Immature natural killer cell (primary cell): ENCODE data around the gene RPS6KB2. TPM values are rescaled to one million over a fixed set of nuclear protein-coding genes. Genes with fewer than 3 reads are reported as not detected.
"Not testable (repeated sequence)": the region's sequence is repeated elsewhere in the genome, so short reads cannot be mapped to it uniquely, and the experiment has no call there.

Source experiments
- DNase-seq, 3 donors: peaks; one replicate each; pipeline ENCODE4 v3.0.0; 2022; ENCODE audit warnings: mixed read lengths in 1 of 3
- H3K27ac Mint-ChIP-seq, 6 donors: one replicate each; pipeline ENCODE4 v1.8.0; 2020; ENCODE audit warnings: mixed read lengths in 6 of 6, mild to moderate bottlenecking in 5 of 6, inconsistent platforms in 4 of 6, moderate library complexity in 3 of 6
- H3K27me3 Mint-ChIP-seq, 3 donors: one replicate each; pipeline ENCODE4 v1.8.0; 2020 to 2021; ENCODE audit warnings: low read depth in 3 of 3, mild to moderate bottlenecking in 3 of 3, mixed read lengths in 3 of 3, moderate library complexity in 3 of 3, inconsistent platforms in 1 of 3
- H3K36me3 Mint-ChIP-seq, 3 donors: one replicate each; pipeline ENCODE4 v1.8.0; 2020; ENCODE audit warnings: mixed read lengths in 3 of 3, inconsistent platforms in 2 of 3, mild to moderate bottlenecking in 2 of 3
- H3K4me1 Mint-ChIP-seq, 2 donors: one replicate each; pipeline ENCODE4 v1.8.0; 2020; ENCODE audit warnings: inconsistent platforms in 2 of 2, mild to moderate bottlenecking in 2 of 2, mixed read lengths in 2 of 2, moderate library complexity in 1 of 2
- H3K4me3 Mint-ChIP-seq, 5 donors: one replicate each; pipeline ENCODE4 v1.8.0; 2020; ENCODE audit warnings: mild to moderate bottlenecking in 5 of 5, mixed read lengths in 5 of 5, inconsistent platforms in 3 of 5, moderate library complexity in 3 of 5
- H3K9me3 Mint-ChIP-seq, 6 donors: one replicate each; pipeline ENCODE4 v1.8.0; 2020; ENCODE audit warnings: mild to moderate bottlenecking in 6 of 6, mixed read lengths in 6 of 6, inconsistent platforms in 4 of 6, moderate library complexity in 3 of 6
- polyA plus RNA-seq, 3 donors: library from polyadenylated mRNA; unstranded; fragments of 300-500 nt; fragmentation: Illumina TruSeq; gene quantifications; one replicate each; pipeline ENCODE4 v1.2.3, GENCODE V29; 2021

Gene RPS6KB2
- polyA plus RNA-seq, 3 donors from 2014 or later: 71.5 to 96.5 (median 74.9) TPM

DNA sequence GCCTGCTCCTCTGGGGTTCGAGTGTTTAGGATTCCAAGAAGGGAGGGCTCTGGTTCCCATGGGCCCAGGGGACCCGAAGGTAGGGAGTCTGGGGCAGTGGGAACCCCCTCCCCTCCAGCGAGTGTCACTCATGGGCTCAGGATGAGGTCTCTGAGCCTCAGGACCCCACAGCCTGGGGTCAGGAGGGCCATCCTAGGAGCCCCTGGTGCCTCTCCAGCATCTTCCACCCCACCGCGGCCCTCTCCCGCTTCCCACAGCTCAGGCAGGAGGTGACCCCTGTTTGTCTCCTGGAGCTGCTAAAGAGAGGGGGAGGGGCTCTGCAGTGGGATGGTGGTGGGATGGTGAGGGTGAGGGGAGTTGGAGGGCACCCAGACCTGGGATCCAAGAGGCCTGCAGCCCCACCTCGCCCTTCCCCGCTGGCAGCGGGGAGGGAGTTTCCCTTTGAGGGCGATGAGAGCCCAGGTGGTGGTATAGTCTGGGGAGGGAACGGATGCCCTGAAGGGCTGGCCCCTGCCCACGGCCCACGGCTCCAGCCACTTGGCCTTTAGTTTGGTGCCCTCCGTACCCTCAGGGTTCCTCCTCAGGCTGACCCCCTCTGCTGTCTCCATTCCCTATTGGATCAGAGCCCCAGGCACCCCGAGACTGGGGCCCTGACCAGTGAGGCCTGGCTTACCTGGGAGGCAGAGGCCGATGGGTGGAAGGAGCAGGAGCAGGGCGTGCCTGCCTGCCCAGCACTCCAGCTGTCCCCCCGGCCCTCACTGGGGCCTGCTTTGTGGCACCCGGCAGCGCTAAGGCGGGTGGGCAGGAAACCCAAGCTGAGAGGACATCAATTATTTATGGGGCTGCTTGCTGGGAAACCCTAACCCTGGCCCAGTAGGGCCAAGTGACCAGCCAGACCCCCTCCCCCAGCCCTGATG, 25.8 kb downstream of the RPS6KB2 start:
- no peak overlapping the region for H3K27ac Mint-ChIP-seq
- H3K9me3 Mint-ChIP-seq: no peaks in the 10 kb centered on the region
- peaks cover 0 to 3% of the 10 kb centered on the region in 2 donors for H3K4me1 Mint-ChIP-seq
- no peak overlapping the region for H3K4me3 Mint-ChIP-seq
- DNase-seq: no peak
- peaks cover 2 to 12% (median 8%) of the 10 kb centered on the region in 3 donors for H3K27me3 Mint-ChIP-seq
- no peaks in the 10 kb centered on the region for H3K36me3 Mint-ChIP-seq

DNA sequence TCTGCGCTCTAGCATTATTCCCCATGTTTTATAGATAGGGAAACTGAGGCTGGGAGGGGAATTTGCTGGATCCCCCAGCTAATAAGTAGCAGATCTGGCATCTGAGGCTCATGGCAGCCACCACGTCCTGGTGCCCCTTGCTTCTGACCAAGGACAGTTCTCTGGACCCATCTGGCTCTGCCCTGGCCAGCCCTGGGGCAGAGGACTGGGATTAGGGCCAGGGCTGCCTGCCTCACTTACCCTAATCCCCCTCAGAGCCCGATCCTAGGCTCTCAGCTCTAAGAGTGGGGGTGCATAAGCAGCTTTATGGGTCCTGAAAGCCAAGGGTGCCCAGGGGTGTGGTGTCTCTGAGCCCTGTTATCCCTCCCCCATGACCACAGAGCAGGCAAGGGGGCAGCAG, 26.8 kb downstream of the RPS6KB2 start, which contains the start of gene CABP4:
TSS of gene CABP4 (plus strand) at position 301 of the 400 bp plus-strand sequence. CDS start at position 371, 70 bp downstream.
- DNase-seq: no peak
- Mint-ChIP-seq H3K9me3 (no peaks in the 10 kb centered on the region), H3K27me3 (peaks cover 2 to 11% (median 8%) of the 10 kb centered on the region in 3 donors), H3K4me1 (no peaks in the 10 kb centered on the region), H3K4me3 (no peak within 1 kb of the TSS), H3K36me3 (peaks cover 0 to 3% (median 0%) of the 10 kb centered on the region in 3 donors), H3K27ac (no peak within 1 kb of the TSS)

DNA sequence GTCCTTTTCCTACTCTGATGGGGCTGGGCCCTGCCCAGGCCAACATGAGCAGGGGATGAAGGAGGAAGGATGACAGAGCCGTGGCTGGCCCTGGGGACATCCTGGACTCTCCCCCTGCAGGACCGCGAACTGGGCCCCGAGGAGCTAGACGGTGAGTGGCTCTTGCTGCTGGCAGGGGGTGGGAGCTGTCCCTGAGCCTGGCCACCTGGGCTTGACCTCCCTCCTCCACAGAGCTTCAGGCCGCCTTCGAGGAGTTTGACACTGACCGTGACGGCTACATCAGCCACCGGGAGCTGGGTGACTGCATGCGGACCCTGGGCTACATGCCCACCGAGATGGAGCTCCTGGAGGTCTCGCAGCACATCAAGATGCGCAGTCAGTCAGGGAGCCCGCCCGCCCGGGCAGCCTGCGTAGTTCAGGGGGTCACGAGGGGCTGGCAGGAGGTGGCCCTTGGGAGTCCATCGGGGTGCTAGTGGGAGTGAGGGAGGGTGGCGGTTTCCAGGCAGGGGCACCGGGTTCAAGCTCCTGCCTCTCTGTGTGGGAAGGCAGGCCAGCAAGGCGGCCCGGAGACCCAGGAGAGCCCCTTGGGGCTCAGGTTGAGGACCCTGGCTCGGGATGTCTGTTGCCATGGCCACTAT, 27.9 kb downstream of the RPS6KB2 start:
- Mint-ChIP-seq H3K27ac (no peak overlapping the region), H3K4me3 (no peak overlapping the region), H3K27me3 (peaks cover 2 to 10% (median 7%) of the 10 kb centered on the region in 3 donors)

DNA sequence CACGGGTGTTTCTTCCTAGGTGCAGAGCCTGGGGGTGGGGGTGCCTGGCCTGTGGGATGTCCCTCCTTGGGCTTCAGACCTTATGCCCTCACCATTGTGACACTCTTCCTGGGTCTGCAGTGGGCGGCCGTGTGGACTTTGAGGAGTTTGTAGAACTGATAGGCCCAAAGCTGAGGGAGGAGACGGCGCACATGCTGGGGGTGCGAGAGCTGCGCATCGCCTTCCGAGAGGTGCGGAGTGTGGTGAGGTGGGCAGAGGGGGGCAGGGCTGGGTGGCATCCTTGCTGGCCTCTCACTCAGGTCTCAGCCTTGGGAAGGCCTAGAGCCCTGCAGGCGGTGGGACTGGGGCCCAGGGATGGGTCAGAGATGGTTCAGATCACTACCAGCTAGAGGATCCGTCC, 29.2 kb downstream of the RPS6KB2 start:
- Mint-ChIP-seq H3K27ac (no peak overlapping the region), H3K4me1 (no peaks in the 10 kb centered on the region), H3K36me3 (peaks cover 0 to 3% (median 0%) of the 10 kb centered on the region in 3 donors), H3K27me3 (peaks cover 0 to 5% (median 3%) of the 10 kb centered on the region in 3 donors), H3K9me3 (no peaks in the 10 kb centered on the region), H3K4me3 (no peak overlapping the region)
- no peak for DNase-seq

More for the DNA sequence above, 27.9 kb downstream of the RPS6KB2 start:
- Mint-ChIP-seq H3K4me1 (no peaks in the 10 kb centered on the region), H3K36me3 (peaks cover 0 to 3% (median 0%) of the 10 kb centered on the region in 3 donors), H3K9me3 (no peaks in the 10 kb centered on the region)
- DNase-seq: no peak

DNA sequence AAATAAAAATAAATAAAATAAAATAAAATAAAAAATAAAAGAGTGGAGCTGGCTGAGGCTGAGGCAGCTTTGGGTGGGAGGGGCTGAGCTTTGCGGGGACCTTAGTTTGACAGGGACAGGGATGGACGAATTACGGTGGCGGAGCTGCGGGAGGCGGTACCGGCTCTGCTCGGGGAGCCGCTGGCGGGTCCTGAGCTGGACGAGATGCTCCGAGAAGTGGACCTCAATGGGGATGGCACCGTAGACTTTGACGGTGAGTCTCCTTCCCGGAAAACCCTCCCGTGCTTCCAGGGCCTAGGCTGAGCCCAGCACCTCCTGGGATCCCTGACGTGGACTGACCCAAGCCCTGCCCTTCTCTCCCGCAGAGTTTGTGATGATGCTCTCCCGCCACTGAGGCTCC, 30.0 kb downstream of the RPS6KB2 start:
- no peak overlapping the region for H3K27ac Mint-ChIP-seq
- H3K27me3 Mint-ChIP-seq: peaks cover 0 to 3% (median 2%) of the 10 kb centered on the region in 3 donors
- peaks cover 0 to 3% (median 0%) of the 10 kb centered on the region in 3 donors for H3K36me3 Mint-ChIP-seq
- H3K9me3 Mint-ChIP-seq: no peaks in the 10 kb centered on the region
- no peak overlapping the region for H3K4me3 Mint-ChIP-seq
- H3K4me1 Mint-ChIP-seq: peaks cover 0 to 2% of the 10 kb centered on the region in 2 donors
- no peak for DNase-seq

DNA sequence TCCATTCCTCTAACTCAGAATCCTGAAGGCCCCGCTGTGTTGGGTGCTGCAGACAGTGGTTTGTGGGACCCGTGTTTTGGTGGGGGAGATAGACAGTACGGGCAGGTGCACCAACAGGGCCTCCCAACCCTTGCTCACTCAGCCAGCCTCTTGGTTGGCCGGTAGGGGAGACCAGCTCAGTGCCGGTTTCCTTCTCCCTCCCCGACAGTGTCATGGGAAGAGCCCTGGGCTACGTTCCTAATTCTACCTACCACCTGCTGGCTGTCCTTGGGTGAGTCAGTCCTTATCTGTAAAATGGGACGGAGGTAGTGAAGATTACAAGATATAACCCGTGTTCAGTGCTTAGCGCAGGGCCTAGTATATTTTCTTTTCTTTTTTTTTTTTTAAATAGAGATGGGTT, 34.9 kb downstream of the RPS6KB2 start:
- H3K27ac Mint-ChIP-seq: peak overlapping the region in 2 of 6 donors; percentile 49 to 57
- peak overlapping the region in 1 of 5 donors; percentile 6 for H3K4me3 Mint-ChIP-seq
- DNase-seq: no peak
- H3K4me1 Mint-ChIP-seq: peaks cover 15 to 24% of the 10 kb centered on the region in 2 donors
- H3K27me3 Mint-ChIP-seq: peaks cover 0 to 10% (median 0%) of the 10 kb centered on the region in 3 donors
- peaks cover 0 to 3% (median 0%) of the 10 kb centered on the region in 3 donors for H3K36me3 Mint-ChIP-seq
- H3K9me3 Mint-ChIP-seq: no peaks in the 10 kb centered on the region

DNA sequence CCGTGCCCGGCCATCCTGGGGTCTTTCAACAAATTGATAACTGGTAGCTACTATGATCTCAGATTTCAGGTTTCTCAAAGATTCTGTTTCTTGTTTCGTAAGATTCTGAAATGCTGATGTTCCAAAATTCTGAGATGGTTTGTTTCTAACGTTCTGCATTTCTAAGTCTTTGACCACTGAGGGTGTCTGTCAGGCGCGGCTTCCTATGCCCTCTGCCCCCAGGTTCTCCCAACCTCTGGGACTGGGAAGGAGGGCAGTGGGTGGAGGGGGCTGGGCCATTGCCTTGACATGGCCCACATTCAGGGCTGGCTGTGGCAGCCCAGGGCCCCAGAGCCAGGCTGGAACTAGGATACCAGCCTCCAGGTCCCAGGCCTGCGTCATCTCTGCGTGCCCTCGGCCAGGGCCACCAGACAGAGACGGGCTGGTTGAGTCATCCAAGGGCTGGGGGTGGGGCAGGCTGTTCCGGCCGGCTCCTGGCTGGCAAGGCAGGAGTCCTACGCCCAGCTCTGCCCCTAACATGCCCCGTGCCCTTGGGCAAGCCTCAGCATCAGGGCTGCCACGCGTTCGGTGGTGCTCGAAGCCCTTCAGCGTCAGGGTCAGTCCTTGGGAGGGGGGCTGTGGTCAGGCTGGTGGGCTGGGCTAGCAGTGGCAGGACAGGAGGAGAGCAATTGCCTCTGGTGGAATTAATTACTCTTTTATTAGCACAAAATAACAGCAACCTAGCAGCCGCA, 35.6 kb downstream of the RPS6KB2 start:
- Mint-ChIP-seq H3K27me3 (peaks cover 0 to 9% (median 0%) of the 10 kb centered on the region in 3 donors), H3K4me3 (peak overlapping the region; percentile 77 to 88 (median 82)), H3K27ac (peak overlapping the region; percentile 76 to 92 (median 85)), H3K9me3 (no peaks in the 10 kb centered on the region), H3K4me1 (peaks cover 19 to 28% of the 10 kb centered on the region in 2 donors), H3K36me3 (peaks cover 0 to 3% (median 0%) of the 10 kb centered on the region in 3 donors)
- no peak for DNase-seq

DNA sequence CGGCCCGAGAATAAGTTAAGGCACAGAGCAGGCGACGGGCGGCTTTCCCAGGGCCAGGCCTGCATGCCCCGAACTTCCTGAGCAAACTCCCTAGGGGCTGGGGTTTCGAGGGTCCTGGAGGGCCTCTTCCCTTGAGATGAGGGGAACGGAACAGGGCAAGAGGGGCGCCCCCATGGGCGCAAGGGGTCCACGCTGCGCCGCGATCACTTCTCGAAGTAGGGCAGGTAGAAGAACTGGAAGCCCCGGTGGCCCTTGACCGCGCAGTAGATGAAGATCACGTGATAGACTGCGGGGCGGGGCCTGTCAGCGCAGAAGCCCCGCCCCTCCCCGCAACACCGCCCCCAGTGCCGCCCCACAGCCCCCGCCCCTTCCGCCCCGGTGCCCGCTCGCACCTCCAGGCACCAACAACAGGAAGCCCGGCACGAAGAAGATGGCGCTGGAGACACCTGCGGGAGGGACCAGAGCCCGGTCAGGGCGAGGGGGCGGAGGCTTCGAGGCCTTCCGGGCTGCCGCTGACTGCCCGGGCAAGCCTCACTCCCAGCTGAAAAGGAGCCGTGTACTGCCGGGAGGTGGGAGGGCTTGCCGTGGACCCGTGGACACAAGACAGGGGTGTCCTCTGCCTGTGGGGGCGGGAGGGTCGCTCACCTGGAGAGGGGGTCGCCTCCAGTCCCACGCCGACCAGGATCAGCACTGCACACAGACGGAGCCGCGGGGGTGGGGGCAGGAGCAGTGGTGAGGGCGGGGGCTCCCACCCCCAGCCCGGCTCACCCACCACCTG, 36.3 kb downstream of the RPS6KB2 start:
- Mint-ChIP-seq H3K9me3 (no peaks in the 10 kb centered on the region), H3K27ac (peak overlapping the region; percentile 76 to 92 (median 86)), H3K4me1 (peaks cover 24 to 31% of the 10 kb centered on the region in 2 donors), H3K4me3 (peak overlapping the region; percentile 77 to 88 (median 82)), H3K36me3 (peaks cover 0 to 3% (median 0%) of the 10 kb centered on the region in 3 donors), H3K27me3 (peaks cover 0 to 9% (median 0%) of the 10 kb centered on the region in 3 donors)
- DNase-seq: peak; percentile 92 to 95 (median 94)

DNA sequence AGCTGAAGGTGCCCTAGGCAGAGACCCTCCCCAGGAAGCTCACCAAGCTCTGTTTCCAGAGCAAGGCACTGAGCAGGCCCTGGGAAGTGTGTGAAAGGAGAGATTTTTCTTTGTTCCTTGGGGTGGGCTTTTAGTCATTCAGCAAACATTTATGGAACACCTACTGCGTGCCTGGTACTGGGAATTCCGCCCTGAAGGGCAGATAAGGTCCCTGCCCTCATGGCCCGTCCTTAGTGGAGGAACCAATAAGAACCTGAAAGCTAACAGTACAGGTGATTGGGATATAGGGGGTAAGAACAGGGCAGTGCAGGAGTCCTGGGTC, 36.9 kb downstream of the RPS6KB2 start:
- no peak for DNase-seq
- peaks cover 25 to 31% of the 10 kb centered on the region in 2 donors for H3K4me1 Mint-ChIP-seq
- peak overlapping the region; percentile 77 to 88 (median 82) for H3K4me3 Mint-ChIP-seq
- H3K9me3 Mint-ChIP-seq: no peaks in the 10 kb centered on the region
- H3K27me3 Mint-ChIP-seq: peaks cover 0 to 9% (median 0%) of the 10 kb centered on the region in 3 donors
- no peaks in the 10 kb centered on the region for H3K36me3 Mint-ChIP-seq
- H3K27ac Mint-ChIP-seq: peak overlapping the region; percentile 76 to 93 (median 90)

DNA sequence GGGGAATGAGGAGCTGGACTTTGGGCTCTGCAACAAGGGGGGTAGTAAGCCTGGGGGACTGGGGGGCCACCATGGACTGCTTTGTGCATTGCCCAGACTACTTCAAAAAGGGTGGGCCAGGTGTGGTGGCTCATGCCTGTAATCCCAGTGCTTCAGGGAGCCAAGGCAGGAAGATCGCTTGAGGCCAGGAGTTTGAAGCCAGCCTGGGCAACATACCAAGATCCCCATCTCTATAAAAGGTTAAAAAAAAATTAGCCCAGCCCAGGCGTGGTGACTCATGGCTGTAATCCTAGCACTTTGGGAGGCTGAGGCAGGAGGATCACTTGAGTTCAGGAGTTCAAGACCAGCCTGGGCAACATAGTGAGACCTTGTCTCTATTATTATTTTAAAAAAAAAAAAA, 37.2 kb downstream of the RPS6KB2 start:
- Mint-ChIP-seq H3K4me1 (peaks cover 25 to 31% of the 10 kb centered on the region in 2 donors), H3K27ac (peak overlapping the region; percentile 76 to 93 (median 90)), H3K4me3 (peak overlapping the region; percentile 77 to 88 (median 82))
- H3K9me3 Mint-ChIP-seq, DNase-seq, H3K36me3 Mint-ChIP-seq, H3K27me3 Mint-ChIP-seq: not testable (repeated sequence)

DNA sequence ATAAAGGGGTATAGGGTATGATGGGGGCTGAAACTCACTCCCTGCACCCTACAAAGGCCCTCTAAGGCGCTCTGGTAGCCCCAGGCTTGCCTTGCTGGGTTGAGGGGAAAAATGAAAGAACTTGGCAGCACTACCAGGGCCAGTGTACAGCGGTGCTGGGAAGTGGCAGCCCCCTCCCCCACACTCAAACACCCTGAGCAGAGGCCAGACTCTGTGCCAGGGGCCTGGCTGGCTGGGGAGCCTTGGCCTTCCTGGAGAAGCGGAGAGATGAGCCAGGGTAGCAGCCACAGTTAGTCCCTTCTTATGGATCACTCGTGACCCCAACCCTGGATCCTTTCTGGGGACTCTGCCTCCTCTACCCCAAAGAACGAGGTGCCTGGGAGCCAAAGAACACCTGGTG, 38.1 kb downstream of the RPS6KB2 start:
- peak overlapping the region in 1 of 5 donors; percentile 41 for H3K4me3 Mint-ChIP-seq
- H3K27me3 Mint-ChIP-seq: peaks cover 0 to 9% (median 0%) of the 10 kb centered on the region in 3 donors

DNA sequence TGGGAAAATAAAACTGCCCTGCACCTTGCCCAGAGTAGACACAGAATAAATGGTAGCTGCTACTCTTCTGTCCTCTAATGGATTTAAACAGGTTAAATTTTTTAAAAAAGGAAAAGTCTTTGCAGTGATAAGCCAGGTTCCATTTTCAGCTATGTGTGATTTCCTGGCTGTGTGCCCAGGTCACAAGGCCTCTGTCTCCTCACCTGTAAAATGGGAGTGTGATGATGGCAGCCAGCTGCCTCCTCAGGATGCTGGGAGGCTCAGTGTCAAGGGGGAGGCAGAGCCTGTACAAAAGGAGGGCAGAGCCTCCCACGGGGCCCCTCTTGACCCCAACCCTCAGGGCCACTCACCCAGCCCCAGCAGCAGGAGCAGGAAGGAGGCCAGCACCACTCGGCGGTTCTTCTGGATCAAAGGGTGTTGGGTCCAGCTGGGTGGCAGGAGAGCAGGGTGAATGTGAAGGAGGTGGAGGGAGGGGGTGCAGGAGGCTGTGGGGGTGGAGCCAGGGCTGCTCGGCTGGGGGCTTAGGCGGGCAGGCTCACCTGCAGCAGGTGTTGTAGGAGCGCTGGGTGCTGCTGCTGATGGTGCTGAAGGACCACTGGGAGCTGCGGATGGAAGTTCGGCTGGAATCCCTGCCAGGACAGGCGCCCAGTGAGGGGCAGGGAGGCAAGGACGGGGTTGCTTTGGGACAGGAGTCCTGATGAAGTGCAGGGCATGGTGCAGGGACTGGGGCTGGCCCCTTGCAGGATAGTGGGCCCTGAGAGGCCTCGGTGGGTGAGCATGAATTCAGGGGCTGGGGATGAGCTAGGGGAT, 38.9 kb downstream of the RPS6KB2 start:
- H3K4me3 Mint-ChIP-seq: peak overlapping the region; percentile 19 to 87 (median 52)

More for the DNA sequence above, 38.1 kb downstream of the RPS6KB2 start:
- peaks cover 25 to 31% of the 10 kb centered on the region in 2 donors for H3K4me1 Mint-ChIP-seq
- no peaks in the 10 kb centered on the region for H3K36me3 Mint-ChIP-seq
- peak overlapping the region in 3 of 6 donors; percentile 16 to 50 (median 34) for H3K27ac Mint-ChIP-seq
- DNase-seq: no peak
- no peaks in the 10 kb centered on the region for H3K9me3 Mint-ChIP-seq

More for the DNA sequence above, 38.9 kb downstream of the RPS6KB2 start:
- H3K9me3 Mint-ChIP-seq: no peaks in the 10 kb centered on the region
- H3K27ac Mint-ChIP-seq: peak overlapping the region in 5 of 6 donors; percentile 34 to 83 (median 67)
- no peak for DNase-seq
- H3K36me3 Mint-ChIP-seq: no peaks in the 10 kb centered on the region
- H3K27me3 Mint-ChIP-seq: peaks cover 0 to 9% (median 2%) of the 10 kb centered on the region in 3 donors
- peaks cover 25 to 31% of the 10 kb centered on the region in 2 donors for H3K4me1 Mint-ChIP-seq
